Measurements from ENCODE around the gene MINDY4B.
"Not testable (repeated sequence)": the region's sequence is repeated elsewhere in the genome, so short reads cannot be mapped to it uniquely, and the experiment has no call there.

The MINDY4B gene

DNA sequence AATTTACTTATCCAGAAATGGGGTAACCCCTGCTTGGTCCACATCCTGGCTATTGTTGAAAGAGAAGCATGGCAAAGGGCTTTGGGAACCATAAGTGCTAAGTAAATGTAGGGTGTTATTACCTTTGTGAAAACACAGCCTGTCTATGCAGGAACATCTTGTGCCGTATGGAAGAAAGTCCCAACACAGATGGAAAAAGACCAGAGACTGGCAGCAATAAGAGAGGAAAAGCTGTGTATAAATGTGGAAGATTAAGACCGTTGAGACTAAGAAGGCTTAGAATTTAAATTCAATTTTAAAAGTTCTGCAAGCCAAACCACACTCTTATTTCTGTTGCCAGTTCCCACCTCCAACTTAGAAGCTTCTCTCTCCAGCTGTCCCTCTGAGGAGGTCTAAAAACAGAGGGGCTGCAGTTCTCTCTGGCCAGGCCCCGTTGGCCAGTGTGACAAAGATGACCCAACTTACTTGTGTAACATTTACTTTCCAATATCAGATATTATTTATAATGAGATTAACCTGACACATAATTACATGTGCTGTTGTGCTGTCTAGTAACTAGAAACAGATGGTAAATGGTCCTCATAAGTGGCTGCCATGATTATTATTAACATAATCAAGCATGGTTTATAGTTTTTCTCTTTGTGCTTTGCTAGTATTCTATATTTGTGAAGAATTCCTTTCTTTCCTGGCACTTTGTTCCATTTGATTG, 7.0 kb downstream of the MINDY4B start:
- DNase-seq (ENCODE audit: low spot score) = no peak

DNA sequence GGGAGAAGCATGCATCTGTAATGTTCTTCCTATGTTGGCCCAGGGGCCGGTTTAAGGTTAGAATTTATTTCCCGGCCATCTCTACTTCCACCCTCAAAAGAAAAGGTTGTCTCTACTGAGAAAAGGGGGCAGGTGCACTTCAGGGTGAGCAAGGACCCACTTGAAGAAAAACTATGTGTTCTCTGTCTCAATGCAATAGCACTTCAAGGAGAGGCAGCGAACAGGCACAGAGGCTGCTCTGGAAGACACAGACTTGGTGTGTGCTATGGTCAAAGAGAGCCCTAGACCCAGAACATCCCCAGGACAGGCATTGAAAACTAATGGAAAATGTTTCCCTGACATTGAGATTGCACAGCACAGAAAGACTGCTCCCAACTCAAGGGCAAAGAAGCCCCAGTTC, 7.6 kb downstream of the MINDY4B start:
- DNase-seq (ENCODE audit: low spot score) = no peak

DNA sequence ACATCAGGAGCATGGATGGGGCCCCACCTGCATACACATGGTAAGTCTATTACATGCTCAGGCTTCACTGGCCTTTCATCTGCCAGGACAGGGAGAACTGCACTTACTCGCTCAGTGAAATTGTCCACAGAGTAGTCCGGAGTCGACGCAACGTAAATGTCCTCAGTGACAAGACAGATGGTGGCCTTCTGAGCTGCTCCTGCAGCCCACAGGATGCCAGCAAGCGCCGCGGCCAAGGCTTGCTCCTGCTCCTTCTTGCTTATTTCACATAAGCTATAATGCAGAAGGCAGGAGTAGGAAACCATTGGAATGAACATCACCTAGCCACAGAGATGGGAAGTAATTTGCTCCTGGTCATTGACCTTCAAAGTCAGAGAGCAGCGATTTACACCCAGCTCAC, 14.4 kb downstream of the MINDY4B start:
- no peak for DNase-seq (ENCODE audit: low spot score)

DNA sequence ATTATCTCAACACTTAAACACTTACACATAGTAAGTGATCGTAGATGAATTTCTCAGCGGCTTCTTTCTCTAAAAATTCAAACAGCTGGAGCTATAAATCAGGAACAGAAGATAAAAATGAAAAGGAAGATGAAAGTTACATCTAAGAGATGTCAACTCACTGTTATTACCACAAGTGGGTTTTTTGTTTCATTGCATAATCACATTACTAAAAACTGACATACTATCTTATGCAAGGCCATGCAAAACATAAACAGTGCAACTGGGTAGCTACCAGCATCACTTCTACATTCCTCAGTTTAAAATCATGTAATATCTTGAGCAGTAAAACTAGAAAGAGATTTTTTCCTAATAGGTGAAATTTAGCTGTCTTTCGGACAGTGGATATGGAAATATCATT, 14.9 kb downstream of the MINDY4B start:
- no peak for DNase-seq (ENCODE audit: low spot score)

DNA sequence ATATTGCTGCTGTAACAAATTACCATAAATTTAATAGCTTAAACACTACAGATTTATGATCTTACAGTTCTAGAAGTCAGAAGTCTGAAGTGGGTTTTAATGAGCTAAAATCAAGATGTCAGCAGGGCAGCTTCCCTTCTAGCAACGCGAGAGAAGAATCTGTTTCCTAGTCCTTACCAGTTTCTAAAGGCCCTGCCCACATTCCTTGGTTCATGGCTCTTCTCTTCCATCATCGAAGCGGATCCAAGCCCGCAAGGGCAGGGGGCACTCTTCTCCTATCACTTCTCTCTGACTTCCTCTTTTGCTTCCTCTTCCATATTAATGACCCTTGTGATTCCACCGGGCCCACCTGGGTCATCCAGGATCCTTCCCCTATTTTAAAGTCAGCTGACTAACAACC, 16.1 kb downstream of the MINDY4B start:
- no peak for DNase-seq (ENCODE audit: low spot score)

DNA sequence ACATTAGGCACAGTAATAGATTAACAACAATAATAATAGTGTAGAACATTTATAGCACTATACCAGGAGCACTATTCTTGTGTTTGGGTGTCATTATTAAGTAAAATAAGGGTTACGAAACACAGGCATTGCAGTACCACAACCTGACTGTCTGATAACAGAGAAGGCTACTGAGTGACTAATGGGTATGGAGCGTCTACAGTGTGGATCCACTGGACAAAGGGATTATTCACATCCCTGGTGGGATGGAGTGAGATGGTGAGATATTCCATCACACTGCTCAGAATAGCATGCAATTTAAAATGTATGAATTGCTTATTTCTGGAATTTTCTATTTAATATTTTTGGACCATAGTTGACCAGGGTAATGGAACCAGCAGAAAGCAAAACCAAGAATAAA, 18.2 kb downstream of the MINDY4B start:
- no peak for DNase-seq (ENCODE audit: low spot score)

DNA sequence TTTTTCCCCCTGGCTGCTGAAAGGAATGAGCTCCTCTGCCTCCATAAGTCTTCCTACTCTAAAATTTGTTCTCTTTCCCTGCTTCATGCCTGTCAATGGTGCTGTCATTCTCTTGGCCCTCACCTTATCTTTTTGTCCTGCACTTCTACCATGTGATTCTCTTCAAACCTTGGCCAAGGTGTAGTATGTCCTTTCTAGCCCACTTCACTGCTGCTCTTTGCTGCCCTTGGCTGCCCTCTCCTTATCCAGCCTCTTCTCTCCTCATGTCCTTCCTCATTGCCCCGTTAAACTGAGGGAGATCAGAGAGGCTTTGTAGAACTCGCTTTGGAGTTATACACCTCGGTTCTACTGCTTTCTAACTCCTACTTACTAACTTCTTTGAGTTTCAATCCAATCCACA, 19.7 kb downstream of the MINDY4B start:
- DNase-seq (ENCODE audit: low spot score) = no peak

DNA sequence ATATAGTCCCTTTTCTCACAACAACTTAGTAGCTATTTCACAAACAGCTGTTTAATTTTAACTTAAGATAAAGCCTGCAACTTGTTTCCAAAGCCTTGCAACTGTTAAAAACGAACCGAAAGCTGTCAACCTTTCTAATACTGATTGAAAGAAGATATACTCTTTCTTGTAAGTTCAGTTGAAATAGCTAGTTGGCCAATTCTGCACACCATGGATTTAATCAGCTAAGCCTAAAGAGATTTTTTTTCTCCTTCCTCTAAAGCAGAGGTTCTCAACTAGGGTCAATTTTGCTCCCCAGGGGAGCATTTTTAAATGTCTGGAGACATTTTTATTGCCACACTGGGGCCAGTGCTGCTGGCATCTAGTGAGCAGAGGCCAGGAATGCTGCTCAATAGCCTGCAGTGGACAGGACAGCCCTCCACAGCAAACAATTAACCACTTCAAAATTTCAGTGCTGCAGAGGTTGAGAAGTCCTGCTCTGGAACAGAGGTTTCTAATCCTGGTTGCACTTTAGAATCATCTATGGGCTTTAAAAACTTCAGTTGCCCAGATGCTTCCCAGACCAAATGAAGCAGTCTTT, 26.2 kb downstream of the MINDY4B start:
- DNase-seq (ENCODE audit: low spot score) = no peak

DNA sequence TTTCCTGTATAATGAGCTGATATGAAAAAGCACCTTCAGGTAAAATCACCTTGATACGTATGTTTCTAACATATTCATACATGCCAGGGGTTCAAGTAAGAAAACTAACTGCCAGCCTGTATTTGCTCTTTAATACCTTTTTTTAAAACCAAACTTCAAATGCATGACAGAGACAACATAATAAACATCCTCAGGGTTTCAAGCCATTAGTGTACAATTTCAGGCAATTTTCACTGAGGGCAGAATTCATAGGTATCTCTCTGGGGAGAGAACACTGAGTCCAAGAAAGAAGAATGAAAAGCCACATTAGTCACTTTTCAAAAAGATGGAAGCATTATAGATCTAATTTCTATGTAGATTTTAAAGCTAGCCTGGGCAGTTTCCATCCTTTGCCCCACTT, 26.9 kb downstream of the MINDY4B start:
- no peak for DNase-seq (ENCODE audit: low spot score)

DNA sequence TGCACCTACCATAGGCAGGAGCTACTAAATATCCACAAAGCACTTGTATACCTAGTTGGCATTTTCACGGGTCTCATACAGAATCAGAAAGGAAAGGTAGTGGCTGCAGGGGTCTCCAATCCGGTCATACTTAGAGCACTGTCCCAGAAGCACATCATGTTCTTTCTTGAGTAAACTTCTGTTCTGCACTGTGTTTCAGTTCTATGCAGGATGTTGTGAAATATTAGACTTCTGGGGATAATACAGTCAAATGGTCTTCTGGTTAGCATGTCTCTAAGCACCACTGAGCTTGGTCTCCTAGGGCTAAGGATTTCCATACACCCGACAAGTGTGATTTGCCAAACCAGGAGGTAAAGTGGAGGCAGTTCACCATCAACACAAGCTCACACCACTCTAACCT, 27.9 kb downstream of the MINDY4B start:
- no peak for DNase-seq (ENCODE audit: low spot score)

DNA sequence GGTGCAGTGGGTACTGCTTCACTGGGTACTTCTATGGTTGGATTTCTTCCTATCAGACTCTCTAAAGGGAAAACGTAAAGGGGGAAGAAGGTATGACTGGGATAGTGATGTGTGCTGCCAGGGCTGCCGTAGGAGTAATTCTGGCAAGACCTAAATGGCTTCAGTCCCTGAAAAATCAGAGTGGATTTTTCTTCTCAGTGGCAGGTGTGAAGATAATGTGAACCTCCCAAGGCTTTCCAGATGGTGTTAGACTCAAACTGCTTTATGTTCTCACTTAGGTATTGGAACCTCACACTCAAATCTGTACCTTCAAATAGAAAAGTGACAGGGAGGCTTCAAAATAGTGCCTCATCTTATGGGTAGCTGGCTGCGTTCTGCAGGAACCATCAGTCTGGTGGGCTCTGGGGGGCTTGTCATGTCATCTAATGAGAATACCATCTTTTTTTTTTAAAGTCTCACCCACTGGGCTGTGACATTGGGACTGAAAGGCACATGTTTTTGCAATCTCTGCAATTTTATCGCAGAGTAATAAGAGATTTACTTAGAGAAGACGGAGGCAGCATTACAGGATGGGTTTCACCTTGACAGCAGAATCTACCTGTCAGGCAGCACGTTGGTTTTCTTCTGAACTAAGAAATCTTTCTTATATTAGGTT, 28.5 kb downstream of the MINDY4B start:
- no peak for DNase-seq (ENCODE audit: low spot score)

DNA sequence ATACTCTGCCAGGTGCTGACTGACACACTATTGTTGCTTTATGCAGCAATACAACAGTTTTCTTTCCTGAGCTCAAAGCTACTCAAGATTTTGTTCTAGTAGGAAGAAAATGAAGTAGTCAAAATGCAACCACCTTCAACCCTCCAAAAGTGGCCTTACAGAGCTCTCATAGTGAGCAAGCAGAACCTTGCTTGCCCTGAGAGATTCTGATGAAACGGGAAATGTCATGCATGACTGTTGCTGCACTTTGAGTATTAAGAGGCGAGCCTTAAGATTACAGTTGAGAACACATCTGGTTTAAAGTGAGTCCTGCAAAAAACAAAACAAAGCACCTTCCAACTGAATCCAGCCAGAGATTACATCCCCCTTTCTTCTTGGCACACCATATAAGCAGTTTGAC, 29.7 kb downstream of the MINDY4B start:
- DNase-seq (ENCODE audit: low spot score) = no peak

DNA sequence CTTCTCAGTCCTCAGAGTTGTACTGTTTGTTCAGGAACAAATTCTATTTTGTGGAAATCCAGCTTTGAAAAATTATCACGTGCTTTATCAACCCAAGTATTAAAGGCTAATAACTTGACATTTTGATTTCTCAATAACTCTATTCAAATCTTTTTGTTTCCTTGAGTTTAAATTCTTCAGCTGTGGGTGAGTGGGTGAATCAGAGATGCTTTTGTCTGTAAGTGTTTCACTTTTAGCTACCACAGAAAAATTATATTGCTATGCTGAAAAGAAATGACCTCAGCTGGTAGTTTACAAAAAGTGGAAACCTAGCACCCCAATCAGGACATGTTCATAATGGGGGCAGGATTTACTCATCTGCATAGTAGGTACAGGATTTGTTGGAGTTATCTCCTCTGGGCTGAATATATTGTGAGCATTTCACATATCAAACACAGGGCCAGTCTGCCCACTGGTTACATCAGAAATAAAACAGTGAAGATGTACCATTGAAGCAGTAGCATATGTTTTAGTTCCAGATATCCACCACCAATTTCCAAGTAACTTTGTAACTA, 30.5 kb downstream of the MINDY4B start:
- no peak for DNase-seq (ENCODE audit: low spot score)

DNA sequence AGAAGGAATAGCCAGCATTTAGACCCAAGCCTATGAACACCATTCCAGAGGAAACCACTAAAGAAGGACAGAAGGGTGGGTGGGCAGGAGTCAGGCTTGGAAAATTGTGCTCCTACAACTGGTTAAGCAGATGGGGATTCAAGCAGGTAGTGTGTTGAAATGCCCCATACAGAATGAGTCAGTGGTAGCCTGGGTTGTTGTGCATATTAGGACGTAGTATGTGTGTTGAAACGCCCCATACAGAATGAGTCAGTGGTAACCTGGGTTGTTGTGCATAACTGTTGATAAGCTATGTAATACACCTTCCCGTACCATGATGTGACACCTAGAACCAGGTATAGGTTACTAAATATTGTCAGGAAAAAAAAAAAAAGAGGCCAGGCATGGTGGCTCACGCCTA, 34.0 kb downstream of the MINDY4B start:
- peak; percentile 7 for DNase-seq (ENCODE audit: low spot score)

DNA sequence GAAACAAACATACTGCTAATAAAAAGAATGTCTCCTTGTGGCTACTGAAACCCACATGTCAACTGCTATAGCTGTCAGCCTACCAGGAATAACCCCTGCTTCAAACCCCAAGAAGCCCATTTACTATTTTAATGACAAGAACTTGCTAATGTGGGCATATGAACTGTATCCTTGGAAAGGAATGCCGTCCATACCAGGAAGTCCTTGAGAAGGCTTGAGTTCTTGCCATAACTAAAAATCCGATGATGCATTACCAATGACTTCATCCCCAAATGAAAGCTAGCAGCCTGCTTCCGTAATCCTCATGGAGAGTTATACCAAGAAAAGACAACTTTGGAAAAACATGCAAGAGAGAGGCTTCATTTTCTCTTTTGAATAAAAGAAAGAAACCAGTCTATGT, 34.8 kb downstream of the MINDY4B start:
- no peak for DNase-seq (ENCODE audit: low spot score)

DNA sequence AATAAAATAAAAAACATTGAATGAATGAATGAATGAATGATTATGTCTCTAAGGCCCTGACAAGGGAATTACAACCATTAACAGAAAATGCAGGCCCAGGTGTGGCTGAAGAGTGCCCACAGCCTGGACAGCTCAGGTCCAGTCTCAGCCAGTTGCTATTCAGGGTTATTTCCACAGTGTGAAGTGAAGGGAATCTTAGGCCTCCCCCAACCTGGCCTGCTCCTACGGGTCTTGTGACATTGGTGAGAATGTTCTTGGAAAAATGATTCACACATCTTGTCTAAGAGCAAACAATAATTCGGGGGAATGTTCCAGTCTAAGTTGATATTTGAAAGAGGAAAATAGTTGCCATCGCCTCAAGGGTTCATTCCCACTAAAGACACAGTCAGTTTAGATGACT, 37.0 kb downstream of the MINDY4B start:
- DNase-seq (ENCODE audit: low spot score) = no peak

DNA sequence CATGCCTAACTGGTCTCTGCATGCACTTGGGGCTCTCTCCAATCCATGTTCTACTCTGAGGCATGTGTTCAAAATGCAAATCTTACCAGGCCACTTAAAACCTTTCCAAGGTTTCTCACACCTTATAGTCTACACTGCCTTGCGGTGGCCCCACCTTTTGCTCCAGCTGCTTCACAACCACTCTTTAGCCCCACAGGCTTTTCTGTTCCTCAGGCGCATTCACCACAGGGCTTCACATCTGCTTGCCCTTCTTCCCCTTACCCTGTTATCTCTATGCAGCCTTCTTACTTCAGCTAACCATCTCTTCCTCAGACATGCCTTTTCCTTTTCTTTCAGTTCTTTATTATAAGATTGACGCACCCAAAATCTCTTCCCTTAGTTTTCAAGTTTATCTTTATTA, 37.8 kb downstream of the MINDY4B start:
- no peak for DNase-seq (ENCODE audit: low spot score)

DNA sequence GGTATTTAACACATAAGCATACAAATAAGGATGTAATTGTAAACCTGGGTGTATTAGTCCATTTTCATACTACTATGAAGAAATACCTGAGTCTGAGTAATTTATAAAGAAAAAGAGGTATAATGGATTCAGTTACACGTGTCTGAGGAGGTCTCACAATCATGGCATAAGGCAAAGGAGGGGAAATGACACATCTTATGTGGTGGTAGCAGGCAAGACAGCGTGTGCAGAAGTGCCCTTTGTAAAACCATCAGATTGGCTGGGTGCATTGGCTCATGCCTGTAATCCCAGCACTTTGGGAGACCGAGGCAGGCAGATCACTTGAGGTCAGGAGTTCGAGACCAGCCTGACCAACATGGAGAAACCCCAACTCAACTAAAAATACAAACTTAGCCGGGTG, 41.3 kb downstream of the MINDY4B start:
- not testable (repeated sequence) for DNase-seq (ENCODE audit: low spot score)

DNA sequence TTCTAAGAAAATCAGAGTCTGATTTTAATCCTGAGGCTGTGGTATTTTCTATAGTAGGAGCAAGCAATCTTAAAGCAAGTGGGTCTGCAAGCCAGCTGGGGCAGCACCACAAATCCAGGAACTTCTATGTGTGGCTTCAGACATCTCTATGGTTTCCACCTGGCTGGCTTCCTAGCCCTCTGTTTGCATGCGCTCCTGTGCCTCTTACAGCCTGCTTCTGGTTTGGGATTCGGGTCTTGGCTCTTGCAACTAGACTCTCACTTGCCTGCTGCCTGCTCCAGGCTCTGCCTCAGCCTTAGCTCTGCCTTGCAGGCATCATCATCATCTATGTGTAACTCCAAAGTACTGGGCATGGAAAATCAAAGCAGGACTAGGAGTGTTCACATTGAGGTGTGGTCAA, 43.4 kb downstream of the MINDY4B start:
- DNase-seq (ENCODE audit: low spot score) = no peak

DNA sequence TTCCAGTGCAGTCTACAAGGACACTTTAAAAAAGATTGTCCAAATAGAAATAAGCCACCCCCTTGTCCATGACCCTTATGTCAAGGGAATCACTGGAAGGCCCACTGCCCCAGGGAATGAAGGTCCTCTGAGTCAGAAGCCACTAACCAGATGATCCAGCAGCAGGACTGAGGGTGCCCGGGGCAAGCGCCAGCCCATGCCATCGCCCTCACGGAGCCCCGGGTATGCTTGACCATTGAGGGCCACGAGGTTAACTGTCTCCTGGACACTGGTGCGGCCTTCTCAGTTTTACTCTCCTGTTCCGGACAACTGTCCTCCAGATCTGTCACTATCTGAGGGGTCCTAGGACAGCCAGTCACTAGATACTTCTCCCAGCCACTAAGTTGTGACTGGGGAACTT, 47.3 kb downstream of the MINDY4B start:
- DNase-seq (ENCODE audit: low spot score) = not testable (repeated sequence)

DNA sequence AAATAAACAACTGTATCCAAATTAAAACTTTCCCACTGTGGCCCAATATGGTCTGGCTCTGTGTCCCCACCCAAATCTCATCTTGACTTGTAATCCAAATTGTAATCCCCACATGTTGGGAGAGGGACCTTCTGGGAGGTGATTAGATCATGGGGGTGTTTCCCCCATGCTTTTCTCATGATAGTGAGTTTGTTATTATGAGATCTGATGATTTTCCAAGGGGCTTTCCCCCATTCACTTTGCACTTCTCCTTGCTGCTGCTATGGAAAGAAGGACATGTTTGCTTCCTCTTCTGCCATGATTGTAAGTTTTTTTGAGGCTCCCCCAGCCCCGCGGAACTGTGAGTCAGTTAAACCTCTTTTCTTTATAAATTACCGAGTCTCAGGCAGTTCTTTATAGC, 55.0 kb downstream of the MINDY4B start:
- no peak for DNase-seq (ENCODE audit: low spot score)

DNA sequence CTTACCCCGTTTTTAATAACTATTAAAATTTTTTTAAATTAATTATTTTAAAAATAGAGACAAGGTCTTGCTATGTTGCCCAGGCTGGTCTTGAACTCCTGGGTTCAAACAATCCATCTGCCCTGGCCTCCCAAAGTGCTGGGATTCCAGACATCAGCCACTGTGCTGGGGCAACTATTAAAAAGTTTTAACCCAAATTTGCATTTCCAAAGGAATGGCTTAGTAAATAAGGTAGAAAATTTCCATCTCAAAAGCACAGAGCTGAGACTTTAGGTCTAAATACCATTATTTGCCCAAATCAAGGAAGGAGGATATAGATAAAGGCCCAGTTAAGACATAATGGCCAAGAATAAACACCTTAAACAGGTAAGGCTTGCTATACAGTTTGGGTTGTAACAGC, 56.4 kb downstream of the MINDY4B start:
- DNase-seq (ENCODE audit: low spot score) = no peak

DNA sequence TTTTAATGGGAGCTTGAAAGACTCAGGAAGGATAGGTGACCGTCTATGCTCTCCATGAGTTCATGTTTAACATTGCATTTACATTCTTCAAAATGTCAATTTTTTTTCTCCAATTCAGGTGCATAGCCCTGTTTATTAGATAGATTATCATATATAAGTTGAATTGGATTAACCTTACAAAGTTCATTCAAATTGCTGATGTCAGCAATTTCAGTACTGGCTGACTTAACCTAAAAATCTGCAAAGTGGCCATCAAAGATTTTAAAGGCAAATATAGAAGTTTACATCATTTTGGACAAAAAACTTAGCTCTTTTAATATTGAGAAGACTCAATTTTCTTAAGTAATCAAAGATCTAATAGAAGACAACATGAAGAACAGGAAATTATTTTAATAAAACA, 57.8 kb downstream of the MINDY4B start:
- DNase-seq (ENCODE audit: low spot score) = no peak

DNA sequence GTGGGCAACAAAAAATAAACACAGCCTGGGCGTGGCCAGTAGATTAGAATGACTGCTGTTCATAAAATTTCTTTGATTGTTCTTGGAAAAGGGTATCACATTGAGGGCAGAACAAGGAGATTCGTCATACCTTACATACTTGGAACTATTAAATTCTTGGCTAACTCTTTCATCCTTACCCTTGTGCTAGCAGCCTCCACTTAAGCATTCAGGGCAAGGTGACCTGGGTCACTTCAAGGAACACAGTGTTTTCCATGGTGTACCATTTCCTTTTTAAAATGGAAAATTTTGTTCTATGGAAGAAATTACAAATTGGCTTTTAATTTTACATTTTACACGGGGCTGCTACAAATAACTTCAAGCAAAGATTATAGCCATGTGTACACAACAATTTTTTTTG, 60.8 kb downstream of the MINDY4B start:
- DNase-seq (ENCODE audit: low spot score) = no peak

All from RKO (cell line).